Loucy (cell line): ENCODE results near the gene TSACC.

Experiments
- CTCF ChIP-seq: fragments of 200-600 bp; sonication (generic); conservative IDR thresholded peaks from 2 replicates; pipeline ENCODE4 v1.5.1; 2014; ENCODE audit warnings: mild to moderate bottlenecking, antibody characterized with exemption, low read length
- EZH2phosphoT487 ChIP-seq: fragments of 200-600 bp; IDR thresholded peaks from 2 replicates; pipeline ENCODE4 v1.6.1; 2018; ENCODE audit warnings: antibody characterized with exemption, mild to moderate bottlenecking, moderate library complexity, borderline replicate concordance

GRCh38 chr1:156310962-156311361 is 27.4 kb upstream of the TSACC start:
- TF ChIP-seq CTCF (no peak), EZH2phosphoT487 (no peak)
